ENCODE data around the gene OTUD3. TPM values are rescaled to one million over a fixed set of nuclear protein-coding genes. Genes with fewer than 3 reads are reported as not detected.
A peak's percentile ranks its signal among the peaks of the same experiment; 100 is the strongest.

OTUD3 gene
- total and polyA plus RNA-seq, 2 of the 4 experiments (the other 2 are of a cell fraction): 2.9 to 3.1 TPM

- ChIA-PET POLR2A (ENCODE audit: unreplicated experiment) (no interaction called here), CTCF (interaction anchor here (0.8 to 1.2 kb wide), 2 partner anchors 13 to 21 kb away, joined by 3 to 4 read pairs; partner anchors contain the start of gene OTUD3)
- TF ChIP-seq MXI1 (IDR thresholded peaks at IDR 0.05; ENCODE audit: borderline replicate concordance, low read depth, low read length) (no peak), RFX5 (IDR thresholded peaks at IDR 0.05; ENCODE audit: low read depth, low read length) (no peak), CTCF (conservative IDR thresholded peaks at IDR 0.05; ENCODE audit: low read depth, low read length) (no peak), FOS (IDR thresholded peaks at IDR 0.05; ENCODE audit: low read depth, low read length) (no peak), BHLHE40 (IDR thresholded peaks at IDR 0.05; ENCODE audit: low read depth, low read length) (no peak), SMC3 (IDR thresholded peaks at IDR 0.05; ENCODE audit: low read depth, low read length) (no peak), MAZ (IDR thresholded peaks at IDR 0.05; ENCODE audit: borderline replicate concordance, low read depth, low read length) (no peak), MAFK (IDR thresholded peaks at IDR 0.05; ENCODE audit: low read depth, low read length) (no peak), RCOR1 (IDR thresholded peaks at IDR 0.05; ENCODE audit: insufficient replicate concordance, low read length) (no peak), CHD1 (IDR thresholded peaks at IDR 0.05; ENCODE audit: low read depth, low read length) (no peak), RAD21 (IDR thresholded peaks at IDR 0.05; ENCODE audit: low read length) (no peak), NFE2L2 (IDR thresholded peaks at IDR 0.05; ENCODE audit: low read depth, low read length) (no peak), CEBPB (IDR thresholded peaks at IDR 0.05; ENCODE audit: low read depth, low read length) (no peak), USF2 (IDR thresholded peaks at IDR 0.05; ENCODE audit: low read depth, low read length) (no peak), POLR2A (IDR thresholded peaks at IDR 0.05; ENCODE audit: low read depth, low read length) (no peak), ELK1 (IDR thresholded peaks at IDR 0.05; ENCODE audit: borderline replicate concordance, low read depth, low read length) (no peak)
- Histone ChIP-seq H3K4me1 (ENCODE audit: control insufficient read depth, insufficient read depth, low read length) (peaks cover 6% of the 10 kb centered on the region; the same call in 1 of the 2 replicates), H3K4me2 (ENCODE audit: low read depth, low read length) (no peak overlapping the region), H2AK5ac (ENCODE audit: low read depth, low read length) (peak overlapping the region; percentile 14; the same call in 1 of the 2 replicates), H2AK9ac (replicated peaks; ENCODE audit: low read depth, low read length, poor library complexity) (no peak overlapping the region), H3K9me3 (ENCODE audit: control insufficient read depth, insufficient read depth, low read length) (peaks cover 3% of the 10 kb centered on the region; the same call in 1 of the 2 replicates), H3K23ac (ENCODE audit: low read depth, low read length) (no peak overlapping the region), H3K9ac (ENCODE audit: low read depth, low read length) (no peak overlapping the region), H3K9me1 (ENCODE audit: insufficient read depth, low read length) (peaks cover 6% of the 10 kb centered on the region), H2BK15ac (ENCODE audit: low read depth, low read length) (peak overlapping the region; percentile 58; the same call in 1 of the 3 replicates), H2BK120ac (ENCODE audit: low read depth, low read length) (no peak overlapping the region), H3K4me3 (ENCODE audit: insufficient read depth, low read depth, low read length) (no peak overlapping the region), H3K4ac (ENCODE audit: low read depth, low read length) (no peak overlapping the region), H3K27ac (ENCODE audit: insufficient read depth, low read length) (no peak overlapping the region), H2AFZ (replicated peaks; ENCODE audit: low read length, poor library complexity) (no peak overlapping the region), H3K27me3 (ENCODE audit: control insufficient read depth, insufficient read depth, low read length) (peaks cover 3% of the 10 kb centered on the region), H4K8ac (ENCODE audit: low read depth in 2 of 2, low read length in 2 of 2) (no peak overlapping the region), H2BK20ac (ENCODE audit: low read depth, low read length) (peak overlapping the region; percentile 70; the same call in 1 of the 2 replicates), H2BK5ac (ENCODE audit: low read depth, low read length, poor library complexity, severe bottlenecking) (no peak overlapping the region), H3K18ac (ENCODE audit: low read depth, low read length) (no peak overlapping the region), H4K20me1 (ENCODE audit: insufficient read depth, low read length) (no peaks in the 10 kb centered on the region), H4K5ac (ENCODE audit: low read depth, low read length) (no peak overlapping the region), H3K14ac (replicated peaks; ENCODE audit: low read depth, low read length) (no peak overlapping the region), H3K36me3 (ENCODE audit: control insufficient read depth, insufficient read depth, low read length) (no peaks in the 10 kb centered on the region), H3K56ac (ENCODE audit: extremely low read depth, insufficient read depth, low read length) (no peak overlapping the region), H3K79me1 (ENCODE audit: low read depth in 1 of 2, low read length in 2 of 2) (no peaks in the 10 kb centered on the region), H4K91ac (ENCODE audit: insufficient read depth, low read depth, low read length) (no peak overlapping the region)
- in situ Hi-C loops (cut with MboI; ENCODE audit: low sequenced_read_pairs) (no loop called here), intact Hi-C loops (cut with micrococcal nuclease) (no loop called here), dilution Hi-C loops (cut with HindIII; ENCODE audit: low sequenced_read_pairs, unreplicated experiment) (no loop called here)
- WGBS, 2 experiments (ENCODE audit: extremely low coverage in 2 of 2, insufficient read length in 1 of 2): no CpG with 5 or more reads among the region's 1 CpG
- DNase-seq (no peak), ATAC-seq (ENCODE audit: low read depth) (no peak)
- no TSS peak for BruUV-seq (replicated peaks)
Observed at GRCh38 chr1:19861842-19862530, 20.2 kb upstream of the OTUD3 start.

Data from IMR-90 (cell line).